ENCODE results near the gene SNCAIP.

GRCh38 chr5:122473941-122474340, 161.9 kb downstream of the SNCAIP start:
- TF ChIP-seq POLR2A (IDR thresholded peaks at IDR 0.05) (no peak), CTCF (IDR thresholded peaks at IDR 0.05) (no peak)
